GM21381 (cell line): ENCODE data around the gene BPIFB3.

Experiments used
- ATAC-seq: cut with Tn5 transposase; IDR thresholded peaks from one replicate; pipeline ENCODE4 v1.9.1; 2021; ENCODE audit warnings: mild to moderate bottlenecking, moderate library complexity; ENCODE audit not compliant: unreplicated experiment

BPIFB3 gene, protein sequence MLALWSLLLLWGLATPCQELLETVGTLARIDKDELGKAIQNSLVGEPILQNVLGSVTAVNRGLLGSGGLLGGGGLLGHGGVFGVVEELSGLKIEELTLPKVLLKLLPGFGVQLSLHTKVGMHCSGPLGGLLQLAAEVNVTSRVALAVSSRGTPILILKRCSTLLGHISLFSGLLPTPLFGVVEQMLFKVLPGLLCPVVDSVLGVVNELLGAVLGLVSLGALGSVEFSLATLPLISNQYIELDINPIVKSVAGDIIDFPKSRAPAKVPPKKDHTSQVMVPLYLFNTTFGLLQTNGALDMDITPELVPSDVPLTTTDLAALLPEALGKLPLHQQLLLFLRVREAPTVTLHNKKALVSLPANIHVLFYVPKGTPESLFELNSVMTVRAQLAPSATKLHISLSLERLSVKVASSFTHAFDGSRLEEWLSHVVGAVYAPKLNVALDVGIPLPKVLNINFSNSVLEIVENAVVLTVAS

DNA sequence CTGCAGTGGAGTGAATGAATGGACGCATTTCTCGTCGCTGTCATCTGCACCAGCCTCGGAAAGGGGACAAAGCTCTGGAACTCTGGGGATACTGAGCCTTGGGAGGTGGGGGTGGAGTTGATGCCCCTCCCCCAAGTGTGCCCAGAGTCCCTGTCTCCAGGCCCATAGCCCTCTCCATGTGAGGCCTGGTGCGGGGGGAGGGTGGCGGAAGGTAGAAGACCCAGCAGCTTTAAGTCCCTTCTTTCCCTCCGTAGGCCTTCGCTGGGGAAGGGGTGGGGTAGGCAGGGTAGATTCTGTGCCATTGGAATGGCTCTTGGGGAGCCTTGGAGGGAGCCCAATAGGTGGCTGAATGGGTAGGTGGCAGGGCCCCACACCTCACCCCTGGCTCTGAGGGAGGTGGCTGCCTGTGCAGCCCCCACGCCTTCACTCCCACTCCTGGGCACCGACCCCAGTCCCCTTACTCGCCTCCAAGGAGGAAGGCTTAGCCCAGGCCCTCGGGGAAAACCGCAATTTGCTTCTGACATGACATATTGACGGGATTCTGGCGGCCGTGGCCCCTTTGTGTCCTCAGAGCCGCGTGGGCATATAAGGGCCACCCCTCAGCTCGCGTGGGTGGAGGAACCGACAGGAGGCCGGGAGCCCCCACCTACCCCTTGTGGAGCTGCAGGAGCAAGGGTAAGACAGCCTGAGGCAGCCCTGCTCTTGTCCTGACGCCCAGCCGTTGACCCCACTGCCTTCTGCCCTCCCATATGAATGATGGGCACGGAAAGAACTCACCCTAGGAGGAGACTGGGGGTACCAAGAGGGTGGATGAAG, at the start of gene BPIFB3:
TSS of gene BPIFB3 (plus strand) at position 613 of the 816 bp plus-strand sequence. CDS start 1,533 bp downstream, outside the sequence.
- no peak for ATAC-seq

DNA sequence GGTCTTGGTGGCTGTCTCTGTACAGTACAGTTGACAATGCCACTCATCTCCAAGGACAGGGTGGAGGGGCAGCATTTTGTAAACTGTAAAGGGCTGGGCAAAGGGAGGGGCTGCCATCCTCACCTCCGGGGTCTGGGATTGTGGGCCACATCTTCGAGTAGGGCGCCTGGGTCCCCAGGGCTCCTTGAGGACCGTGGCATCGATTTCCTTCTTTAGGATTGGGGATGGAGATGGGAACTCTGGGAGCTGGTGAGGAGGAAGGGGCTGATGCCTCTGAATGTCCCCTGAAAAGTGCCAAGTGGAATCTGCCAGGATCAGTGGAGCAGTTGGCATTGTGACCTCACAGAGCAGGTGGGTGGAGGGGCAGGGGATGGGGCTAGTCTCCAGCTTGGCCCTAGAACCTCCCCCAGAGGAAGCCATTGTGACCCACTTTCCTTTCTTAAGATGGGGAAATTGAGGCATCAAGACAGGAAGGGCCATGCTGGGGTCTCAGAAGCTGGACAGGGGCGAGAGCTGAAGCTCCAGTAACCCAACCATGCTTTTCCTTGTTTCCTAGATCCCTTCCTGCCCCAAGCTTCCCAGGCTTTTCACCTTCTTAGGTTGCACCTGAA, 49.5 kb upstream of the BPIFB3 start, which contains the start of gene SUN5:
TSS of gene SUN5 (minus strand) at position 293 of the 611 bp plus-strand sequence. CDS start at position 200, 93 bp downstream.
- no peak for ATAC-seq

DNA sequence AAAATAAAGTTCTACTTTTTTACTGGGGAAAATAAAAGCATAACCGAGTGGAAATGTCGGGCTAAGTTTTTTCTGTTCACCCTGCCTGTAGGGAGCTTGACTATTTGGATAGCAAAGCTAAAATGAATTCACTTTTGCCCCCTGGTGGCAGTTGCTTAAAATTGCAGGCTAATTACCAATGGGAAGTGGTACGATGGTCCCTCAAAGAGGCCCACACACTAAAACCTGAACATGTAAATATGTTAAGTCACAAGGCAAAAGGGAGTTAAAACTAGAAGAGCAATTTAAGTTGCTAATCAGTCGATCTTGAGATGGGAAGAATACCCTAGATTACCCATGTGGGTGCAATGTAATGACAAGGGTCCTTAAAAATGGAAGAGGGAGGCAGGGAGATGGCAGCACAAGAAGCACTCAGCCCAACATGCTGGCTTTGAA, 48.6 kb upstream of the BPIFB3 start:
- no peak for ATAC-seq

DNA sequence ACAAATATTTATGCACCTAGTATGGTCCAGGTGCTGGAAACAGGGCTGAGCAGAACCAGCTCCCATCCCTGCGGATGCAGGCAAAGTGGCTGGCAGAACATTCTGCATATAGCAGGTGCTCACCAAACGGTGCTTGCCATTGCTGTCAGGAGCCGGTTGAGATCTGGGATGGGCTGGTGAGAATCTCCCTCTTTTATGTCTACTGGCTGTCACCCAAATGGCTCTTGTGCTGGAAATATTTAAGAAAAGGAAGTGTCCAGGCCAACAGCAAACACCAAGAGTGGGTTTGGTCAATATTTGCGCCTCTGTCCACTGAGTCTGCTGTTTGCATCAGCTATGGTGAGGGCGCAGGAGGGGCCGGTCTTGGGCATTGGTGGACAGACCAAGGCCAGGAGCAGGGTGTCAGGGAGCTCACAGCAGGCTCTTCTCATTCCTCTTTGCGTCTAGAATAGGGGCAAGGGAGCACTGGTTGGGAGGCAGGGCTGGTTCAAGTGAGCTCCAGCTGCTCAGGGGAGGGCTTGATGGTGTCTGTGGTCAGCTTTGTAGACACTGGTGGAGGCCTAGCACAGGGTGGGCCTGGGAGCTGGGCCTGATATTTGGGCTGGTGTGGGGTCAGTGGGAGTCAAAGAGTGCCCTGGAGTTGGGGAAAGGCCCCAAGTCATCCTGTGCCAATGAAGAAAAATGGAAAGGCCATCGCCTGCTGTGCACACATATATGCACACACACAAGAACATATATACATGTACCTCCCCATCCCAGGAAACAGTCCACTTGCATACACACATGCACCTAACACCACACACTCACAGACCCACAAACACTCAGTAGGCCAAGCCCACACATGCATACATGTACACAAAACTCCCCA, 47.6 kb upstream of the BPIFB3 start:
- ATAC-seq: no peak

DNA sequence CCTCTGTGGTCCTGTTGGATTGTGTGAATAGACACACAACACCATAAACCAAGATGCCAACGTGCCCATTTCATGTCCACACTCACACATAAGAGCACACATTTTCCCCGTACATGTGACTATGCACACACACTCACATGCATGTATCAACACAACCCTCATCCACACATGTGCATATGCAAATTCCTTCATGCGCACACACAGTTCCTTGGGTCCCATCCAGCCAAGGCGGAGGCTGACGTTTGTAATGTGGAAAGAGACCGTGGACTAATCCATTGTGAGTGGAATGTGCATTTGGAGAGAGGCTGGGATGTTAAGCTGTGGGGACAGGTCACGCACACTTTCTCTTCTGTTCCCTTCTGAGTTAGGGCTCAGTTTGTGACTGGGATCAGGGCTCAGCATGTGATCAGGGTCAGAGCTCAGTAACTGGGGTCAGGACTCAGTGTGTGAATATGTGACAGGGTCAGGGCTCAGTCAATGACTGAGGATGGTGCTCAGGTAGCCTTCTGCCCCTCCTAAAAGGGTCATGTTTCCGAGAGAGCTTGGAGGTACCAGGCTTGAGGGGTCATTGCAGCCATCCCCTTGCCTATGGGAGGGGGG, 46.8 kb upstream of the BPIFB3 start:
- ATAC-seq: no peak

DNA sequence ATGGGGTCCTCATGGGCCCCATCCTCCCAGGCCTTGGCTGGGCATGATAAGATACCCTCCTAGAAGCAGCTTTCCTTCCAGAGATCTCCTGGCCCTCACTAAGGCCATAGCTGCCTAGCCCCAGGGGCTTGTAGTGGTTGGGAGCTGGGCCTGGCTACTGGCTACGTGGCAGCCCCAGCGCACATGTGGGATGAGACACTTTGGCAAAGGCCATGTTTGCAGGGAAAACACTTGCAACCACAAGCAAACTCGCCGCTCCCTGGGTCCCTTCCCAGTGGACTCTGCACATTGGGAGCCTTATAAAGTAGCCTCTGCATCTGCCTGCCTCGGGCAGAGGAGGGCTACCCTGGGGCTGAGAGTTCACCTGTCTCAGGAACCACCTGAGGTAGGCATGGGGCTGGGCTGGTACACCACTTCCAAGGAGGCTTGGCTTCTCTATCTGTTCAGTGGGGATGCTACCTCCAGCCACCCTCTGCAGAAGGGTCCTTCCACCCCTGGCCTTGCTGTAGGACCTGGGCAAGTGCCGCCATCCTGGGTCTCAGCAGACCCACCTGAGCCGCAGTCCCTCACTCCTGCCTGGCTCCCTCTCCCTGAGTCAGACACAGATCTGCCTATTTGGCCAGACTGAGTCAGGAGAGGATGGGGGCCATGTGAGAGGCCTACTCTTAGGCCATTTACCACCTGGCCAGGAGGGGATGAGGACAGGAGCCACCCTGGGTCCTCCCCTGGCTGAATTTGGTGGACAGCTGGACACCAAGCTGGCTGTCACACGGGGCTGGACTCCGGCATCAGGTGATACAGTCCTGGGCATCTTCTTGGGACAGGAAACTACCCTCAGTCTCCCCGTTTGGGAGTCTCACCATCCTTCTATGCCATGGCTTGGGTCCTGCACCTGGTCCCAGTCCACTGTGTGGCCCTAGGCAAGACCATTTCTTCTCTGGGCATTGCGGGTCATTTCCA, 46.0 kb upstream of the BPIFB3 start, which contains the start of gene BPIFB2:
TSS of gene BPIFB2 (plus strand) at position 329 of the 960 bp plus-strand sequence. CDS start 871 bp downstream, outside the sequence.
- ATAC-seq: no peak

DNA sequence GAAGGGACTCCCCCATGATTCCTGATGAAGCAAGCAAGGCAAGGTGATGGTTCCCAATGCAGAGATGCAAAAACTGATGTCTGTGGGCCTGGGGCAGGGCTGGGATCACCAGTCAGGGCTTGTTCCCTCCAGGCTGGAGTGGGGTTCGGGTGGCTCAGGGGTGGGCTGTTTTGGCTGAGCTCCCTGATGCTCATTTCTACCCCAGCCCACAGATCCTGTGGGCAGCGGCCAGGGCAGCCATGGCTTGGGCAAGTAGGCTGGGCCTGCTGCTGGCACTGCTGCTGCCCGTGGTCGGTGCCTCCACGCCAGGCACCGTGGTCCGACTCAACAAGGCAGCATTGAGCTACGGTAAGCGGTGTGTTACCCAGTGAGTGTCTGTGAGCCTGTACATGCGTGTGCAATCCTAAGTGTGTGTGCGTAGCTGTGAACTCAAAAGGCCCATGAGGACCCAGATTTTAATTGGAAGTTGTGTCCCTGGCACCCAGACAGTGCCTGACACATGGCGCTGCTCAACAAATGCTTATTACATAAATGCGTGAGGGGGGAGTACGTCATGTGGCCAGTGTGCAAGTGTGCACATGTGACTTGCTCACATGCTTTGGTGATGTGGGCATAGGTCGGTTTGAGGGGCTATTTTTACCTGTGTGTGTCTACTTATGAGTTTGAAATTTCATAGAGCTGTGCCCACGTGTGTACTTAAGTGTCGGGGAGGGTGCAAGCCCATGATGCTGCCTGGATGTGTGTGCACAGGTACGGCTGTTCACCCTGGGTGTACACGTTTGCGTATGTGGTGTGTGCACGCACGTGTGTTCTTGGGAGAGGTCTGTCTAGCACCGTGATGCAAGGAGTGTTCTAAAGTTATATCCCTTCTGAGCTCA, 45.1 kb upstream of the BPIFB3 start:
- no peak for ATAC-seq

DNA sequence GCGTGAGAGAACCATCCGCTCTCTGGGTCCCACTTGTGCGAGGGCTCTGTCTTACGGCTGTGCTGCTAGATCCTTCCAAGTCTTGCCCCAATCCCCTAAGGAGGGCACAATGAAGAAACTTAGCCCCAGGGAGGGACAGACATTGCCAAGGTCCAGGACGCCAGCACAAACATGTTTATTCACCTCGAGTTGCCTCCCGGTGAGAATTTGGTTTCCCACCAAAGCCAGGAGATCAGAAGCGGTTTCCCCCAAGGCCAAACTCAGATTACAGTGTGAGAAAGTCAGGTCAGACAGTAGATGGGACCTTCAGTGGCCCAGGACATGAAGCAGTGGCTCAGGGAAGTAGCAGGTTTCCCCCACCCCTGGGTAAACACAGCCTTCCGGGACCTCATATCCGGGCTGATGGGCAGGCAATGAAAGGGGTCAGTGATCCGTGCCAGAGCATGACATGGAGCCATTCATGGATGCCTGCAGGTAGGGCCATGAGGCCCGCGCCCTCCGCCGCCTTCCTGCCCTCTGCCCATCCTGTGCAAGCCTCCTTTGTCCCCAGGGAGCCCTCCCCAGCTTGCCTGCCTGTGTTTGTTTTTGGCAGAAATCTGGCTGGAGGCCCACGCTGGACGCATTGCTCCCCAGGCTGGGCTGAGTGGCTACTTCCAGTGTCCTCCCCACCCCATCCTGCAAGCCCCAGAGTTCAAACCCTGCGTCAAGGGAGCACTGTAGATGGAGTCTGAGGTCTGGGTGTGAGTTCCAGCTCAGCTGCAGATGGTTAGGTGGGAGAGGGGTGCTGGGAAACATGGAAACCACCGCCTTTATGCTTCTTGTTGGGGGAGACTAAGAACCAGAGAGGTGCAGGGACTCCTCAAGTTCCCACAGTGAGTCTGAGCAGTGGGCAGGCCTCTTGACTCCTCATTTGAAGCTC, 44.2 kb upstream of the BPIFB3 start:
- ATAC-seq: no peak

DNA sequence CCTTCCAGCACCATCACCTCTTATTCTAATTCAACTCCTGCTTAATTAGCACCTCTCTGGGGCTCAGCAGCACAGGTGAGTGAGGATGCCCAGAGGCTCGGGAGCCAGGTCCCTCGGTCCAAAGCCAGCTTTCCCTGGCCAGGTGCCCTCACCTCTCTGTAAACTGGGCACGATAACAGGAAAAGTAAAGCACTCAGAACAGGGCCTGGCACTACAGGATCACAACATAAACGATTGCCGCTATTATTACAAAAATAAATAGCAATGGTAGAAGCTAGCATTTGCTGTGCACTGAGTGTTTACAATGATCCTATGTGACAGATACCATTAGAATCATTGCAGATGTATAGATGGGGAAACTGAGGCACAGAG, 43.6 kb upstream of the BPIFB3 start:
- no peak for ATAC-seq

DNA sequence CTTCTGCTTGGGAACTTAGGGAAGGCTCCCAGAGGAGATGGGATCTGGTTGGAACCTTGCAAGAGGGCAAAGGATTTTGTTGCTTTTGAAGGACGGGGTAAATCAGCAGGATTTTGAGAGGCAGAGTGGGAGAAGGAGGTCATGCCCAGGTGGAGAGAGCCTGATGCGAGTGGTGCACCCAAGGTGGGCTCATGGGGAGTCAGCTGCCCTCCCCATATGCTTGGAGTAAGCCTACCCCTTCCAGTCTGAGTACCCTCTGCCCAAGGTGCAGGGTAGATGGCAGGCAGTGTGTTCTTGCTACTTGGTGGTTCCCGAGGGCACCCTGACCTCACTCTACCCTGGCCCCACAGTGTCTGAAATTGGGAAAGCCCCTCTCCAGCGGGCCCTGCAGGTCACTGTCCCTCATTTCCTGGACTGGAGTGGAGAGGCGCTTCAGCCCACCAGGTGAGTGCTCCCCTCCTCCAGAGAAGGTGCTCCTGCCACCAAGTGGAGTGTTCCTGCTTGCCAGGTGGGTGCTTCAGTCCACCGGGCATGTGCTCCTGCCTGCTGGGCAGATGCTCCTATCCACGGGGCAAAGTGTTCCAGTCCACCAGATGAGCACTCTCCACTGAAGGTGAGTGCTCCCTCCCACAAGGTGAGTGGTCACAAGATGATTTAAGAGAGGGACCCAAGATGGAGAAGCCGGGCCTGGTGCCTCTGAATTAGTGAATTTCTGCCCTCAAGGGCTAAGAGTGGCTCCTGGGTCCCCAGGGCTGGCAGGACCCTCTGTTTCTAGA, 42.8 kb upstream of the BPIFB3 start:
- ATAC-seq: no peak

DNA sequence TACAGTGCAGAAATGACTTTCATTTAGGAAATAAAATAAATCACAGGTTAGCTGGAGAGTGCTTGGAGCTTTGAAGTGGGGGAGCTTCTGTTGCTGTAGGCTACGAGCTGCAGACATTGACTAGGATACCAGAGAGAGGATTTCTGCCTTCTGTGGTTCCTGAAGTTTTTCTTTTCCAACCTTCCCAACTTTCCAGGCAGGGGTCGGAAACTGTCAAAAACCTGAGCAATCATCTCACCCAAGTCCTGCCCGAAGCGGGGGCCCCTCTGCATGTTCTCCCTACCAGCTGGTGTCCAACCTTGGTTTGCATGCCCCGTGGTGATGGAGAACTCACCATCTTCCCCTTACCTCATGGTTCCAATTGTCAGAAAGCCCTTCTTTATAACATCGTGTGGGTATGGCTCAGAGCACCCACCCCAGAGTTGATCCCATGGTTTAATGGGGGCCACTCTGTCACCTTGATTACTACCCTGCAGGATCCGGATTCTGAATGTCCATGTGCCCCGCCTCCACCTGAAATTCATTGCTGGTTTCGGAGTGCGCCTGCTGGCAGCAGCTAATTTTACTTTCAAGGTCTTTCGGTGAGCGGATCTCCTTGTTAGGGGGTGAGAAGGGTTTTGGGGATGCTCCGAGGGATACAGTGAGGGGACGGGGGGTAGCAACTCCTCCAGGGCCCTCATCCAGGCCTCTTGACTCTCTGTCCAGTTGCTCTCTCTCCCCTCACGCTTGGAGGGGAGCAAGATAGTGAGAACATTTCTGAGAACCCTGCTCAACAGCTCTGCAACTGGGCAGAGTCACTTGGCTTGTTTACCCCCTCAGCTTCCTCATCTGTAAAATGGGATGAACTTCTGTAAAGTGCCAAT, 41.1 kb upstream of the BPIFB3 start:
- no peak for ATAC-seq

DNA sequence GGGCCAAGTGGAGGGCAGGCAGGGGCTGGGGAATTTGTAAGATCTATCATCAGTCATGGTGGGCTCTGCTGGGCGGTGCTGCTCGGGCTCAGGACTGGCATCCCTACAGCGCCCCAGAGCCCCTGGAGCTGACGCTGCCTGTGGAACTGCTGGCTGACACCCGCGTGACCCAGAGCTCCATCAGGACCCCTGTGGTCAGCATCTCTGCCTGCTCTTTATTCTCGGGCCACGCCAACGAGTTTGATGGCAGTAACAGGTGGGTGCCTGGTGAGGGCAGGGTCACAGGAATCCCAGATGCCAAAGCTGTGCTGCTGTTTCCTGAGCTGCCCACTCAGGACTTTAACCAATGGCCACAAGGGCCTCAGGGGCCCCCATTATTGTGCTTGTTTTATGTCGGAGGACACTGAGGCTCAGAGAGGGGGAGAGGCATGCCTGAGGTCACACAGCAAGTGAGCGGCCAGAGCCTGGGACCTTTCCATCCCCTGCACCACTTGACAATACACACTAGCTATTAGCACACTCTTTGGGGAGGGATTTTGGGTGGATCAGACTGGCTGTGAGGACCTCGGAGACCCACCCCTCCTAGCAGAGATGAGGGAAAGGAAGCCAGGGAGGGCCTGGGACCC, 39.9 kb upstream of the BPIFB3 start:
- ATAC-seq: no peak

DNA sequence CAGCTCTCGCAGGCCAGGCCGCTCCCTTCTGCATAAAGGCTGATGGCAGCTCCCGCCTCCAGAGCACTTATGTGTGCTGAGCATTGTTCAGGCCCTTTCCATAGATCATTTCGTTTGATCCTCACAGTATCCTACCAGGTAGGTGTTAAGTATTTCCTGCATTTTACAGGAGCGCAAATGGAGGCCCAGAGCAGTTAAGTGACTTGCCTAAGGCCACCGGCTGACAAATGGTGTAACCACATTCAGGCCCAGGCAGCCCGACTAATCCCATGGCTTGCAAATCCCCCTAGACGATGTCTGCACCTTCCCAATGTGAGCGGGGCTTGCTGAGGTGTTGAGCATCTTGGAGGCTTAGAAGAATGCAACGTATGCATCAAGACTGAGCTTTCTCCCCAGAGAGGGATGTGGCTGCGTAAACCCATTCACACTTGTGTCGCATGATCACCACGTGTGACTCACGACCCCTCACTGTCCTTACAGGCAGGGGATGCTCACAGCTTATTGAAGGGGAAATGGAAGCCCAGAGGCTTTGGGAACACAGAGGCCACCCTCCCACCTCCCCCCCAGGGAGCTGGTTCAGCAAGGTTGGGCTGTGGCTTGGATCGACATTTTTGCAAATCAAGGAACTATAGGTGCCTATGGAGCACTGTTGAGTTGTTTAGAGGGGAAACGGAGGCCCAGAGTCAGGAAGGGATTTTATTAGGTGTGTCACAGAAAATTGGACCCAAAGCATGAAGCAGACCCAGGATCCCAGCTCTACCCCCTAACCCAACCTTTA, 39.2 kb upstream of the BPIFB3 start:
- no peak for ATAC-seq

DNA sequence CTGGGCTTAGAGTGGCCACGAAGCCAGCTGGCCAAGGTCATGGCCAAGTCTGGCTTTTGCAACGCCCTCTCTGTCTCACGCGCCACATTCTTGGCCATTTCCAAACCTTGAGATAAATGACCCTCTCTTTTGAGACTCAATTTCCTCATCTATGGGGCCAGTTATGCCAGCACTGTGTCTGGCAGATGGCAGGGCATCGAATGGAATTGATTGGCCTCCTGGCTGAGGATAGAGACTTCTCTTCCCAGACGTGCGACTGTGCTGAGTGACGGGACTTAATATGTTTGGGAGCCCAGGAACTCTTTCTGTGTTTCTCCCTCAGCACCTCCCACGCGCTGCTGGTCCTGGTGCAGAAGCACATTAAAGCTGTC, 38.6 kb upstream of the BPIFB3 start:
- no peak for ATAC-seq
